ENCODE data around the gene DNMT1. TPM values are rescaled to one million over a fixed set of nuclear protein-coding genes. Genes with fewer than 3 reads are reported as not detected.

The DNMT1 gene
- total RNA-seq, 2 donors from 2014 or later, result 163 to 189 TPM

DNA sequence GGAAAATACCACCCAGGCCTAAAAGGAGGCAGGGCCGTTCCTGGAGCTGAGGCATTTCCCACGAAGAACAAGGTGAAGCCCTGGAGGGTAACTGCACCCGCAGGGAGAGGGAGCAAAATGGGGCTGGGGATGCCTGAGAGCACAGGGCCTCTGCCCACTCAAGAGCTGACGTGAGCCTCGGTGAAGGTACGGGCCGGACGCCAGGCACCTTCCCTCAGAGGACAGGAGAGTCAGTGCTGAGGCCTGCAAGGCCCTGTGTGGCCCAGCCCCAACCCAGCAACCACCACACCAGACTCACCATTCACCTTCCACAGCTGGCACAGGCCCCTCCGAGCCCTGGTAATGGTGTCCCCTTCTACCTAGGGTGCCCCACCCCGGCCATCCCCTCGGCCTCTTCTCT is 36.3 kb downstream of the DNMT1 start:
- Histone ChIP-seq H3K4me1 (ENCODE audit: control insufficient read depth, insufficient read depth, low read length) (no peaks in the 10 kb centered on the region), H3K27me3 (ENCODE audit: control insufficient read depth, insufficient read depth, low read length, poor library complexity, severe bottlenecking) (no peaks in the 10 kb centered on the region), H3K9ac (ENCODE audit: extremely low read depth, low read length, poor library complexity, severe bottlenecking) (no peak overlapping the region), H3K36me3 (ENCODE audit: control insufficient read depth, insufficient read depth, low read length) (peaks cover 95% of the 10 kb centered on the region), H3K4me3 (ENCODE audit: low read length) (no peak overlapping the region), H3K27ac (ENCODE audit: low read depth, low read length) (no peak overlapping the region), H3K9me3 (ENCODE audit: control insufficient read depth, low read length) (no peaks in the 10 kb centered on the region)
- no peaks in the 10 kb centered on the region for H3K27me3 Mint-ChIP-seq (ENCODE audit: insufficient read depth)
- no peak overlapping the region for H3K27ac Mint-ChIP-seq
- H3K4me1 Mint-ChIP-seq, result no peaks in the 10 kb centered on the region
- WGBS, 2 experiments (ENCODE audit: insufficient coverage in 1 of 2, insufficient read length in 1 of 2), result 96 to 97% methylated on average over 11 of the region's 11 CpGs
- no peak for DNase-seq
- no peak overlapping the region for H3K4me3 Mint-ChIP-seq
- H3K9me3 Mint-ChIP-seq, result no peaks in the 10 kb centered on the region
- peaks cover 85% of the 10 kb centered on the region for H3K36me3 Mint-ChIP-seq (ENCODE audit: low read depth)
- TF ChIP-seq, protein P1, sequence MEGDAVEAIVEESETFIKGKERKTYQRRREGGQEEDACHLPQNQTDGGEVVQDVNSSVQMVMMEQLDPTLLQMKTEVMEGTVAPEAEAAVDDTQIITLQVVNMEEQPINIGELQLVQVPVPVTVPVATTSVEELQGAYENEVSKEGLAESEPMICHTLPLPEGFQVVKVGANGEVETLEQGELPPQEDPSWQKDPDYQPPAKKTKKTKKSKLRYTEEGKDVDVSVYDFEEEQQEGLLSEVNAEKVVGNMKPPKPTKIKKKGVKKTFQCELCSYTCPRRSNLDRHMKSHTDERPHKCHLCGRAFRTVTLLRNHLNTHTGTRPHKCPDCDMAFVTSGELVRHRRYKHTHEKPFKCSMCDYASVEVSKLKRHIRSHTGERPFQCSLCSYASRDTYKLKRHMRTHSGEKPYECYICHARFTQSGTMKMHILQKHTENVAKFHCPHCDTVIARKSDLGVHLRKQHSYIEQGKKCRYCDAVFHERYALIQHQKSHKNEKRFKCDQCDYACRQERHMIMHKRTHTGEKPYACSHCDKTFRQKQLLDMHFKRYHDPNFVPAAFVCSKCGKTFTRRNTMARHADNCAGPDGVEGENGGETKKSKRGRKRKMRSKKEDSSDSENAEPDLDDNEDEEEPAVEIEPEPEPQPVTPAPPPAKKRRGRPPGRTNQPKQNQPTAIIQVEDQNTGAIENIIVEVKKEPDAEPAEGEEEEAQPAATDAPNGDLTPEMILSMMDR (conservative IDR thresholded peaks at IDR 0.05), result no peak

DNA sequence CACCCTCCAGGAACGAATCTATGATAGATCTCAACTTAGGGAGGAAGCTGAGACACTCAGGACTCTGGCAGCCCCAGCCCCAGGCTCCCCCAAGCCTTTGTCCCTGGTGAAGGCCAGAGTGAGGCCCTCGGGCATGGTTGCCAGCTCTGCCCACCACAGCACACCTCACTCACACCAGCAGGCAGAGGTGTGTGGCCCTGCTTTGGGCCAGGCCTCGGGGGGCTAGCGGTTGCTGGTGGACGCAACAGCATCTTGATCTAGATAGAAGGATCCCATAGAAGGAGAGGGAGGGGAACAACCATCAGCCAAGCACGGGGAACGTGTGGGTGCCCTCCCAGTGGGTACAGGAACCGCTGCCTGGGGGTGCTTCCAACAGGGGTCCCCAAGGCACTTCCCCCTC is 36.7 kb downstream of the DNMT1 start:
- no peaks in the 10 kb centered on the region for H3K9me3 ChIP-seq (ENCODE audit: control insufficient read depth, low read length)
- Mint-ChIP-seq H3K27ac (no peak overlapping the region), H3K4me1 (no peaks in the 10 kb centered on the region), H3K9me3 (no peaks in the 10 kb centered on the region), H3K27me3 (ENCODE audit: insufficient read depth) (no peaks in the 10 kb centered on the region), H3K36me3 (ENCODE audit: low read depth) (peaks cover 83% of the 10 kb centered on the region), H3K4me3 (no peak overlapping the region)
- H3K4me3 ChIP-seq (ENCODE audit: low read length), result no peak overlapping the region
- WGBS, 2 experiments (ENCODE audit: insufficient coverage in 1 of 2, insufficient read length in 1 of 2), result 92 to 95% methylated on average over 2 to 8 of the region's 8 CpGs
- H3K9ac ChIP-seq (ENCODE audit: extremely low read depth, low read length, poor library complexity, severe bottlenecking), result no peak overlapping the region
- H3K27ac ChIP-seq (ENCODE audit: low read depth, low read length), result no peak overlapping the region
- DNase-seq, result no peak
- peaks cover 92% of the 10 kb centered on the region for H3K36me3 ChIP-seq (ENCODE audit: control insufficient read depth, insufficient read depth, low read length)
- no peaks in the 10 kb centered on the region for H3K27me3 ChIP-seq (ENCODE audit: control insufficient read depth, insufficient read depth, low read length, poor library complexity, severe bottlenecking)
- no peaks in the 10 kb centered on the region for H3K4me1 ChIP-seq (ENCODE audit: control insufficient read depth, insufficient read depth, low read length)
- TF ChIP-seq, protein P1 (conservative IDR thresholded peaks at IDR 0.05), result no peak

DNA sequence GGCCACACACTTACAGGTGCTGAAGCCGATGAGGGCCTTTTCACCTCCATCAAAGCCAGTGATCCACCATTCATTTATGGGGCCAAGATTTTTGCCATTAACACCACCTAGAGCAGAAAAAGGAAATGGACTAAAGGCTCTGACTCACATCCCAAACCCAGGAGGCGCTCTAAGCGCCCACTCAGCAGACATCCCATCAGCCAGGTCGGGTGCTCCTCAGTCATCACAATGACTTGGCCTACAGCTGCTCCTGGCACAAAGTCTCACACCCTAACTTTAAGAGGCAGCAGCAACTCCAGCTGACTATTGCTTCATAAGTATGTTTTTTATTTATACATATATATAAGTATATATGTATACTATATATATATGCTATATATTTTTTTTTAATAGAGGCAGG is 38.9 kb downstream of the DNMT1 start:
- Mint-ChIP-seq H3K27me3 (ENCODE audit: insufficient read depth) (no peaks in the 10 kb centered on the region), H3K4me3 (no peak overlapping the region), H3K36me3 (ENCODE audit: low read depth) (peaks cover 88% of the 10 kb centered on the region), H3K27ac (no peak overlapping the region), H3K4me1 (no peaks in the 10 kb centered on the region), H3K9me3 (no peaks in the 10 kb centered on the region)
- no peaks in the 10 kb centered on the region for H3K27me3 ChIP-seq (ENCODE audit: control insufficient read depth, insufficient read depth, low read length, poor library complexity, severe bottlenecking)
- no peaks in the 10 kb centered on the region for H3K9me3 ChIP-seq (ENCODE audit: control insufficient read depth, low read length)
- no peaks in the 10 kb centered on the region for H3K4me1 ChIP-seq (ENCODE audit: control insufficient read depth, insufficient read depth, low read length)
- DNase-seq, result no peak
- TF ChIP-seq, protein P1 (conservative IDR thresholded peaks at IDR 0.05), result no peak
- no peak overlapping the region for H3K9ac ChIP-seq (ENCODE audit: extremely low read depth, low read length, poor library complexity, severe bottlenecking)
- no peak overlapping the region for H3K4me3 ChIP-seq (ENCODE audit: low read length)
- no peak overlapping the region for H3K27ac ChIP-seq (ENCODE audit: low read depth, low read length)
- WGBS, 2 experiments (ENCODE audit: insufficient coverage in 1 of 2, insufficient read length in 1 of 2), result 97 to 98% methylated on average over 4 of the region's 4 CpGs
- peaks cover 96% of the 10 kb centered on the region for H3K36me3 ChIP-seq (ENCODE audit: control insufficient read depth, insufficient read depth, low read length)
